BJ (cell line): ENCODE measurements around the gene EFNA4. TPM values are rescaled to one million over a fixed set of nuclear protein-coding genes. Genes with fewer than 3 reads are reported as not detected.

ENCODE experiments used
- CTCF ChIA-PET: fragments of 350-600 bp; formaldehyde crosslinking; extraction: SDS; loops from one replicate; lab custom pipeline; 2021; ENCODE audit warnings: antibody characterized with exemption, inconsistent platforms; lab: Yijun Ruan, JAX
- POLR2A ChIA-PET: fragments of 300-600 bp; sonication (Branson Sonifier 250); formaldehyde crosslinking; extraction: SDS; loops from one replicate; lab custom pipeline; 2021; ENCODE audit warnings: antibody characterized with exemption; lab: Charles Lee
- DNase-seq: peaks from one replicate; pipeline ENCODE4 v3.0.0-alpha.2; 2011; ENCODE audit warnings: low read depth
- H3K27me3 ChIP-seq: 2 replicates; pipeline ENCODE4 v1.6.0; 2011; ENCODE audit warnings: low read length; ENCODE audit not compliant: control insufficient read depth, insufficient read depth
- H3K36me3 ChIP-seq: 2 replicates; pipeline ENCODE4 v1.5.1; 2011; ENCODE audit warnings: low read length; ENCODE audit not compliant: control insufficient read depth, insufficient read depth
- H3K4me3 ChIP-seq: 2 replicates; pipeline ENCODE4 v1.5.1; 2011; ENCODE audit warnings: low read depth, mild to moderate bottlenecking, control low read depth, low read length
- CTCF ChIP-seq: IDR thresholded peaks from 2 replicates; pipeline ENCODE4 v1.5.1; 2011; ENCODE audit warnings: low read depth, mild to moderate bottlenecking, control low read depth, inconsistent platforms, low read length, moderate library complexity; ENCODE audit not compliant: insufficient read depth
- polyA plus RNA-seq: library from polyadenylated mRNA; depleted of rRNA; stranded (reverse); fragments of >200 nt; gene quantifications from 2 replicates; pipeline ENCODE4 v1.2.3, GENCODE V29; 2011

Gene EFNA4
- polyA plus RNA-seq, 1 experiment: 12.4 TPM

GRCh38 chr1:155072531-155073289 lies 9.2 kb downstream of the EFNA4 start:
- no peak for TF ChIP-seq CTCF
- ChIA-PET POLR2A (no interaction called here), CTCF (interaction anchor here (0.6 to 17.0 kb wide), 7 partner anchors 11 to 117 kb away, joined by 3 to 147 read pairs (median 4); partner anchors contain the start of gene ADAM15)
- Histone ChIP-seq H3K4me3 (no peak overlapping the region), H3K36me3 (peaks cover 8% of the 10 kb centered on the region), H3K27me3 (peaks cover 1% of the 10 kb centered on the region; the same call in 1 of the 2 replicates)
- no peak for DNase-seq

GRCh38 chr1:155073377-155074242 lies 10.1 kb downstream of the EFNA4 start:
- no peak for TF ChIP-seq CTCF
- Histone ChIP-seq H3K27me3 (peaks cover 1% of the 10 kb centered on the region), H3K36me3 (peaks cover 8% of the 10 kb centered on the region), H3K4me3 (no peak overlapping the region)
- ChIA-PET POLR2A (no interaction called here), CTCF (interaction anchor here (1.1 to 17.0 kb wide), 5 partner anchors 10 to 22 kb away, joined by 4 to 147 read pairs (median 24); partner anchors contain the start of genes ADAM15 and EFNA4)
- DNase-seq: no peak

GRCh38 chr1:155075535-155075934 lies 12.0 kb downstream of the EFNA4 start:
- CTCF ChIA-PET: interaction anchor here (1.7 to 3.5 kb wide), 4 partner anchors 9 to 21 kb away, joined by 7 to 24 read pairs (median 14); partner anchors contain the start of gene EFNA4
- Histone ChIP-seq H3K36me3 (no peaks in the 10 kb centered on the region), H3K4me3 (no peak overlapping the region), H3K27me3 (peaks cover 13% of the 10 kb centered on the region)
- POLR2A ChIA-PET: no interaction called here
- DNase-seq: no peak
- TF ChIP-seq CTCF: no peak

- Histone ChIP-seq H3K27me3 (peaks cover 20% of the 10 kb centered on the region), H3K4me3 (no peak overlapping the region), H3K36me3 (no peaks in the 10 kb centered on the region)
- POLR2A ChIA-PET: no interaction called here
- DNase-seq: no peak
- TF ChIP-seq CTCF: no peak
- CTCF ChIA-PET: interaction anchor here (1.1 to 3.5 kb wide), 5 partner anchors 9 to 22 kb away, joined by 3 to 24 read pairs (median 13); partner anchors contain the start of gene EFNA4
These were observed 12.8 kb downstream of the EFNA4 start for GRCh38 chr1:155076371-155076770.

GRCh38 chr1:155077346-155077745 lies 13.8 kb downstream of the EFNA4 start:
- Histone ChIP-seq H3K4me3 (no peak overlapping the region), H3K27me3 (peaks cover 27% of the 10 kb centered on the region), H3K36me3 (no peaks in the 10 kb centered on the region)
- TF ChIP-seq CTCF: no peak
- DNase-seq: no peak
- CTCF ChIA-PET: interaction anchor here (1.1 kb wide), 1 partner anchor 8 kb away, joined by 3 read pairs; no protein-coding TSS in a partner anchor
- POLR2A ChIA-PET: no interaction called here
